Activated CD4-positive, alpha-beta T cell treated with anti-CD3 and anti-CD28 coated beads for 4 hours (primary cell): ENCODE measurements around the gene TMEM183A.

Experiments used
- DNase-seq, 2 donors: peaks; one replicate each; pipeline ENCODE4 v3.0.0-alpha.2; 2020

TMEM183A gene

GRCh38 chr1:203048086-203048485, 40.9 kb downstream of the TMEM183A start:
- no peak for DNase-seq

- DNase-seq, result no peak
Observed at GRCh38 chr1:203048555-203049051, 41.4 kb downstream of the TMEM183A start.

DNA sequence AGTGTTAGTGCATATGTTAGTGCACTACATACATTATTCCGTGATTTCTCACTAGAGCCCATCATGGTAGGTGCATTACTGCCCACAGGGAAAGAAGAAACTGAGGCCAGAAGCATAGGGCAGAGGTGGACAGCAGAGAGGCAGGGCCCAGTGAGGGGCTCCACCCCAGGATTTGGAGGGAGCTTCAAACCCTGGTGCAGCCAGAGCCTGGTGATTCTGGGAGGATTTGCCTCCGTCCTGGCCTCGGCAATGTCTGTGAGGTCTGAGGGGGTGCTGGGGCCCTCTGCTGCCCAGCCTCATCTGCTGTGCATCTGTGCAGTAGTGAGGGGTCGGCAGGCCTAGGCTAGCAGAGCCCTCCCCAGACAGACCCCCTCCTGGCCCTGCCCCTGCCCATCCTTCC, 41.9 kb downstream of the TMEM183A start:
- no peak for DNase-seq

DNA sequence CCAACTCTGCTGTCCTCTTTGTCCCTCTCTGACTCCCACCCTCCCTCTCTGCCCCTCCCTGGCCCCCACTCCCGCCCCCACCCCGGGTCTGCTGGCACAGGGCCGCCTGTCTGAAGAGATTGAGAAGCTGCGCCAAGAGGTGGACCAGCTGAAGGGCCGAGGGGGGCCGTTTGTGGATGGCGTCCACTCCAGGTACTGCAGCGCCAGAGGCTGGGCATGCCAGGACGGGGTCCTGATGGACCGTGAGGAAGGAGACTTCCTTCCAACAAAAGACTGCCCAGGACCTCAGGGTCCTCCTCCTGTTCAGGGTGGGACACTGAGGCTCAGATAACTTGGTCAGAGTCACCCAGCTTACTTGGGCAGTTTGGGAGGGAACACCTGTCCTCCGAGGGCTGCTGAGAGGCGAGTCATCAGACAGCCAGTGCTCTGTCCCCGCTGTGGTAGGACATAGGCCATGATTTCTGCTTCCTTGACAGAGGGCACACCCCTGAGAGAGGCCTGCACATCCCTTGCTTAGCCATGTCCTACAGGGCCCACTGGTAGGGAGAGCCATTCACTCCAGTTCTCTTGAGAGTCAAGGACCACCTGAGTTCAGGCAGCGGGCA, 42.5 kb downstream of the TMEM183A start:
- no peak for DNase-seq

DNA sequence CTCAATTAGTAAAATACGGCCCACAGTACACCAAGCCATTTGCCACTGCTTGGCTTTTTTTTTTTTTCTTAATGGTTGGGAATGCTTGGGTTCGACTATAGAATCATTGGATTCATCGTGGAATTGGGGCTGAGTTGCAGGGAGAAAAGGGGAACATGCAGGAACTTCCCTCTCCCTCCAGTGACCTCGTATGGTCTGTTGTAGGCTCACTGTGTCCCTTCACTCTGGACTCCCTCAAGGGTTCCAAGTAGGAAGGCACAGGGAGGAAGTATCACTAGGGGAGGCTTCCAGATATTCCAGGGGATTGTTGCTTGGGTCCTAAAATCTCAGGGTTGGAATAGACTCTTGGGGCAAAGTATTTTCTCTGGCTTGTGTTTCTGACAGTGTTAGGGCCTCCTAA, 43.7 kb downstream of the TMEM183A start:
- no peak for DNase-seq

- no peak for DNase-seq
Observed at GRCh38 chr1:203051841-203052324, 44.7 kb downstream of the TMEM183A start.

DNA sequence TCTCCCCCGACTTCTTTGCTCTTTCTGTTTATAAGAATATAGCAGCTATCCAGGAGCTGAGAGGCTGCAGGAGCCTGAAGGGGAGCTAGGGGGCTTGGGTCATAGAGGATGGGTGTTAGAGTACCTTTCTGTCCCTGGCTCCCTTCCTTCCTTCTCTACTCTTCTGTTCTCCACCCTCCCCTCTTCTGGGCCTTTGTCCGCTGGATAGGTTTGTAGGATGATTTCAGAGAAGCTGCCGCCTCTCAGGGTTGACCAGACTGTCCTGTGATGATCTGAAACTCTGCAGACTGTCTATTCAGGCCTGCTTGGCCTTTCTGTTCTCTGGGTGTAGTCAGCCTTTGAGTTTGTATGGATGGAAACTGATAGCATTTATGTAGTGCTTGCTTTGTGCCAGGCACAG, 45.4 kb downstream of the TMEM183A start:
- DNase-seq, result no peak

DNA sequence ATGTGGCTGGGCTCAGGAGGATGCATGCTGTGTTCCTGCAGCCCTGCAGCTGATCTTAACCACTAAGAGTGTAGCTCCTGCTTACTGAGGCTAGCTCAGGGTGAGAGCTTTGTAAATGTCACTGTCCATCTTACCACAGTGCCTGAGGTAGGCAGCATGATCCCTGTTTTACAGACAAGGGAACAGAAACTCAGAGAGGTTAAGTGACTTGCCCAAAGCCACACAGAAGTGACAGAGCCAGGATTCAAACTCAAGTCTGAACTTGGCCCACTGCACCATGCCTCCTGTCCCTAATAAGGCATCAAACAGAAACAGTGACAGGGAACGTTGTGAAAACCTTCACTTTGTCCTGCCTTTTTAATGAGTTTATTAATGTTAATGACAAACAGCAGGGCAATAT, 47.0 kb downstream of the TMEM183A start:
- DNase-seq, result no peak

DNA sequence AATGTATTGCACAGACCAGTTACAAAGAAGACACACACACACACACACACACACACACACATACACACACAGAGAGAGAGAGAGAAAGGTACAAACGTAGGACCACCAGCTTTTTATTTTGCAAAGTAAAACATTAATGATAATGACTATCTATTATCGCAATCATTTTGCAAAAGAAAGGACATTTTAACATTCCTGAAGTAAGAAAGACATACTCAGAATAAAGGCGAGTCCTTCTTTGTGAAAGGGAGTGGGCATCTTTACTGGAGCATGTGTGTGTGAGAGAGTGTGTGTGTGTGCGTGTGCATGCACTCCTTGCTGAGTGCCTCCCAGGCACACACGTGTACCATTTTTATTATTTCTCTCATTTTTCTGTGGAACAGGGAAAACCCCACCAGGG, 47.5 kb downstream of the TMEM183A start:
- DNase-seq, result no peak

DNA sequence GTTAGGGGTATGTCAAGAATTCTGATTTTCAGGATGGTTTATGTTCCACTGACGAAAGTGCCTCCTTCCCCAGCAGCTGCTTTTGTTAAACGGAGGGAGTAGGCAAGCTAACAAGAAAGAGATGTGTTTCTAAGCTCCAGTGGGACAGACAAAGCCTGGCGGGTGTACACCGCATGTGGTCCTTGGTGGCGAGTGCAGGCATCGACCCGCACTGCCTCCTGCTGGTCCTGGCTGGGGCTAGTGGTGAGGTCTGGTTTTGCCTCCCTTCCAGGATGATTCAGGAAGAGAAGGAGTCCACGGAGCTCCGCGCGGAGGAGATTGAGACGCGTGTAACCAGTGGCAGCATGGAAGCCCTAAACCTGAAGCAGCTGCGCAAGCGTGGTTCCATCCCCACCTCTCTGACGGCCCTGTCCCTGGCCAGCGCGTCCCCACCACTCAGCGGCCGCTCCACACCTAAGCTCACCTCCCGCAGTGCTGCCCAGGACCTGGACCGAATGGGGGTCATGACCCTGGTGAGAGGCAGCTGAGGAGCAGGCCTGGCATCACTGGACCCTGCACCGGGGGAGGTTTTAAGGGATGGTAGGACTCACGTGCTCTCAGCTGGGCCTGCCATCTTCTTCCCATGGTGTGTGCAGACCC, 48.1 kb downstream of the TMEM183A start:
- DNase-seq, result no peak

DNA sequence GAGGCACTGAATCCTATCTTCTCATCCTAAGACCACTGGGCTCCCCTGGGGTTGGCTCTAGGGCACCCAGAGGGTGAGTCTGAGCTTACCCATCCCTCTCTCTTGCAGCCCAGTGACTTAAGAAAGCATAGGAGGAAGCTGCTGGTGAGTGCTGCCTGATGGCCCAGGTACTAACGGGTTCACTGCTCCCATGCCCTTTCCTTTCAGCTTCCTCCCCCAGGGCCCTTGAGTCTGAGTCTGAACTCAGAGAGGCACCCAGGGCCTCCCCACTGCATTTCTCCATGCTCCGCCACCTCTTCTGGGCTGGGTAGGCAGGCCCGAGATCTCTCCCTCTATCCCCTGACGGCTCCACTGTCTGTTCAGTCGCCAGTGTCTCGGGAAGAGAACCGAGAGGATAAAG, 48.8 kb downstream of the TMEM183A start:
- no peak for DNase-seq

GRCh38 chr1:203056516-203056915, 49.3 kb downstream of the TMEM183A start:
- DNase-seq, result no peak

DNA sequence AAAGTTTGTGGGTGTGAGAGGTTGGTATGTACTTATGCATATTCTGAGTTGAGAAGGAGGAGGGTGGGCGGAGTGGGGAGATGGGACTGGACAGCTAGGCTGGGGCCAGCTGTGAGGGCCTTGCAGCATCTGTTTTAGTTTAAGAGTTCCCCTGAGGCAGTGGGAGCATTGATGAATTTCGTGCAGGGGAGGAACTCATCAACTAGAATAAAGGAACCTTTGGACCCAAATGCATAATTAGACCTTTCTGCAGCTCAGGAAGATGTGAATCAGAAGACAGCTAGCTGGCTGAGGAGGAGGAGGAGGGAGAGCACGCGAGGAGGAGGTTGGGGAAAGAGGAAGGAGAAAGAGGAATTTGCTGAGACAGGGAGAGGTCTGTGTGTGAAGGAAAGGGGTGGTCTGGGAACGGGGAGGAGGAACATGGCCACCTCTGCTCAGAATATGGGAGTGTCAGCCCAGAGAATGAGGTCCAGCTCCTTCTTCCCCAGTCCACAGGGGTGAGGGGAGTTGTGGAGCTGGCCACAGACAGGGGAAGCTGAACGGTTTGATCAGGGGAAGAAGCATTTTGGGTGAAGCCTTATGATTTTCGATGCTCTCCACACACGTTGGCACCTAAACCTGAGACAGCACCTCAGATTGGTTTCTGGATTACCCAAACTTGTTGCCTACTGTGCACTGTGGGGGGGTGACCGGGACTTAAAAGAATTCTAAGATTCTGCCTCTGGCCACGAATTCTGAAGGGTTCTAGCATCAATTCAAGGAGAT, 50.9 kb downstream of the TMEM183A start:
- DNase-seq, result no peak

DNA sequence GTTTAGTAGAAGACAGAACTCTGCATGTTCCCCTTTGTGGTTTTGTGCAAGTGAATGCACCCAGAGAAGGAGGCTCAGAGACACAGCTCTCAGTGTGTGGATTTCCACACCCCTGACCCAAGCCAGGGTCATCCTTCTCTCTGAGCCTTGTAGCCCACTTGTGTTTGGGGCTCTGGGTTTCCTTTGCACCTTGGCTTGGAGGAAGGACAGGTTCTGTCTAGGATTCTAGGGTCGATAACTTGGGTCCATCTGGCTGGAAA, 51.4 kb downstream of the TMEM183A start:
- DNase-seq, result no peak

DNA sequence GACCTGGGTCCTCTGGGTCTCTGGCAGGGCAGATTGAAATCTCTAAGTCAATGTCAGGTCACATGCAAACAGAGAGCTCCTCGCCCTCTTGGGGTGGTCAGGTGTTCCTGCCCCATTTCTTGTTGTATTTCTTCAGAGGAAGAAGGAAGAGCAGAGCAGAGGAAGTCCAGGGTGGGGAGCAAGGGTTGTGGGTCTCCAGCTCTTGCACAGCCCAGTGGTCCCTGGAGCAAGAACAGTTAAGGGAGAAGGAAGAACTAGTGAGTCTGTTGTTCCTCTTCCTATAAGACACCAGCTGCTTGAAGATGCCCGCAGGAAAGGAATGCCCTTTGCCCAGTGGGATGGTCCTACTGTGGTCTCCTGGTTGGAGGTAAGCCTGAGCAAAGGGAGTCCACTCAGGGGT, 52.3 kb downstream of the TMEM183A start:
- DNase-seq, result no peak

DNA sequence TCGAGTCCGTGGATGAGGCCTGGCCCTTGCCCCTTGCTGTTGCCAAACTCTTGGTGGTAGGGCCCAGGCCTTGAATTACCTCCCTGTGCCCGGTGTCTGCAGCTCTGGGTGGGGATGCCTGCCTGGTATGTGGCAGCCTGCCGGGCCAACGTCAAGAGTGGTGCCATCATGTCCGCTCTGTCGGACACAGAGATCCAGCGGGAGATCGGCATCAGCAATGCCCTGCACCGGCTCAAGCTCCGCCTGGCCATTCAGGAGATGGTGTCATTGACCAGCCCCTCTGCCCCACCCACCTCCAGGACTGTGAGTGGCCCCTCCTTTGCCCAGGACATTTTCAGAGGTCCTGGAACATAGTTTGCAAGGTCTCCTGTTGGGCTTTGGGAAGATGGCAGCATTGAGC, 52.9 kb downstream of the TMEM183A start:
- no peak for DNase-seq

GRCh38 chr1:203063287-203063686, 56.1 kb downstream of the TMEM183A start:
- DNase-seq, result no peak

DNA sequence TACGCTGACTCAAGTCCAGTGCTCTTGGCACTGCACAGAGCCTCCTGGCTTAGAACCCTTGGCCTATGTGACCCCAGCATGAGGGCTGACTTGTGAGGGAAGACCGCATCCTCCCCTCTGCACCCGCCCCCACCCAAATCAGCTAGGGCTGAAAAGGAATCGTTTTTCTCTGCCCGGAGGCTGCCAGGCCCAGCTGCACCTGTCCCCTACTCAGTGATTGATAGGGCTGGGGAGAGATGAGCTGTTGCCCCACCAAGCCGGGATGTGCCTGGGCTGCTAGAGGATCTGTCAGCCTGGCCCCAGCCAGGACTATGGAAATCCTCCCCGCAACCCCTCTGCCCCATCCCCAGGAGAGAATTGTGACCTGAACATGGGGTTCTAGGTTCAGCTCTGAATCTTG, 58.0 kb downstream of the TMEM183A start:
- DNase-seq, result no peak

DNA sequence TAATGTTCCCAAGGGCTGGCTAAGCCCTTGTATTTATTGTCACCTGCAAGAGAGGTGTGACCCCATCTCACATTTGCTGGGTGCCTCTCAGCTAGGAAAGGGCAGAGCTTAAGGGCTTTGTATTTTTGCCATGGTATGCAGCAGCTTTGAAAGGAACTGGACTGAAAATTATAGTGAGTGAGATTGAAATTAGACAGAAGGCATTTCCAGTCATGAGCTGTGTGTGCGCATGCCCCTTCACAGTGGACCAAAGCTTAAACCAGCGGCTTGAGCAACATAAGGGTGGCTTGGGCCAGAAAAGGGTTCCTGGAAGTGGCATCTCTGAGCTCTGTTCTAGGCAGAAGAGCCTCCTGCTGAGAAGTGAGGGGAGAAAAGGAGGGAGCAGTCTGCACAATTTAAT, 58.8 kb downstream of the TMEM183A start:
- no peak for DNase-seq

- no peak for DNase-seq
Observed at GRCh38 chr1:203066965-203067364, 59.8 kb downstream of the TMEM183A start.

- DNase-seq, result no peak
Observed at GRCh38 chr1:203069030-203069747, 62.0 kb downstream of the TMEM183A start.

GRCh38 chr1:203072002-203072602, 64.9 kb downstream of the TMEM183A start:
- no peak for DNase-seq

DNA sequence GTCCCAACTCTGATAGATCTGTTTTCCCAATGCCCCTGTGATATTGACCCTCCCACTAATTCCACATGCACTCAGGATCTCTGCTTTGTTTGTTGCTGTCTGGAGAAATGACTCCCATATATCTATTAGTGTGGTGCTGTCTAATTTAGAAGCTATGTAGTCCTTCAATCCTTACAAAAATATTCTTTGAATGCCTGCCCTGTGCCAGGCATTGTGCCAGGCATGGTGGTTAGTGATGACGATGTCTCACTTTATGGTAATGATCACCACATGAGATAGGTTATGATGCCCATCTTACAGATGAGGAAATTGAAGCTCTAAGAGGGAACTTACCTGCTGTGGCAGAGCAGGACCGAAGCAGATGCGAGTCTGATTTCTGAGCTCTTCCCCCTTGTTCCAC, 65.7 kb downstream of the TMEM183A start:
- no peak for DNase-seq
